WTC11 (cell line): ENCODE results near the gene TMEM108. TPM values are rescaled to one million over a fixed set of nuclear protein-coding genes. Genes with fewer than 3 reads are reported as not detected.

Experiments used
- ATAC-seq: fragments of 200-7000 bp; cut with Tn5 transposase; 2 replicates; pipeline ENCODE4 v1.10.0; 2021; ENCODE audit warnings: mild to moderate bottlenecking, moderate library complexity
- CTCF ChIA-PET: fragments of 300-600 bp; sonication (Branson Sonifier 250); formaldehyde crosslinking; loops from one replicate; lab custom pipeline; 2021; ENCODE audit warnings: antibody characterized with exemption; lab: Charles Lee
- POLR2A ChIA-PET: fragments of 350-600 bp; sonication (Branson Sonifier 250); formaldehyde crosslinking; loops from one replicate; lab custom pipeline; 2021; ENCODE audit warnings: antibody characterized with exemption; lab: Charles Lee
- DNase-seq: peaks from one replicate; pipeline ENCODE4 v3.0.0; 2021; ENCODE audit warnings: low spot score
- H3K27ac Mint-ChIP-seq: 2 replicates; pipeline ENCODE4 v1.8.0; 2021; ENCODE audit warnings: mixed read lengths
- H3K27me3 Mint-ChIP-seq: 2 replicates; pipeline ENCODE4 v1.8.0; 2021; ENCODE audit warnings: low read depth, mild to moderate bottlenecking, moderate library complexity, mixed read lengths
- H3K36me3 Mint-ChIP-seq: 2 replicates; pipeline ENCODE4 v1.8.0; 2021; ENCODE audit warnings: mixed read lengths
- H3K4me1 Mint-ChIP-seq: 2 replicates; pipeline ENCODE4 v1.8.0; 2022; ENCODE audit warnings: mixed read lengths
- H3K4me3 Mint-ChIP-seq: 2 replicates; pipeline ENCODE4 v1.8.0; 2021; ENCODE audit warnings: mild to moderate bottlenecking, moderate library complexity, mixed read lengths
- H3K9me3 Mint-ChIP-seq: 2 replicates; pipeline ENCODE4 v1.8.0; 2021; ENCODE audit warnings: mixed read lengths
- ELF4 ChIP-seq: sonication (generic); formaldehyde crosslinking; IDR thresholded peaks from 2 replicates; pipeline ENCODE4 v1.8.1; 2022; ENCODE audit warnings: low read depth, mild to moderate bottlenecking, moderate library complexity, missing genetic modification reagents
- ETV6 ChIP-seq: sonication (generic); formaldehyde crosslinking; IDR thresholded peaks from 2 replicates; pipeline ENCODE4 v1.8.1; 2022; ENCODE audit warnings: mild to moderate bottlenecking, missing genetic modification reagents
- FOXP1 ChIP-seq: sonication (generic); formaldehyde crosslinking; IDR thresholded peaks from 2 replicates; pipeline ENCODE4 v1.8.0; 2022; ENCODE audit warnings: missing genetic modification reagents, mild to moderate bottlenecking, moderate library complexity, borderline replicate concordance
- IRF2 ChIP-seq: sonication (generic); formaldehyde crosslinking; IDR thresholded peaks from 2 replicates; pipeline ENCODE4 v1.8.0; 2022; ENCODE audit warnings: low read depth, missing genetic modification reagents, borderline replicate concordance
- NR3C1 ChIP-seq: sonication (generic); formaldehyde crosslinking; conservative IDR thresholded peaks from 2 replicates; pipeline ENCODE4 v1.8.1; 2023; ENCODE audit warnings: low read depth, mild to moderate bottlenecking, missing genetic modification reagents
- OVOL2 ChIP-seq: fragments of 250-450 bp; sonication (Bioruptor Pico); IDR thresholded peaks from 2 replicates; pipeline ENCODE4 v1.9.0; 2021; ENCODE audit warnings: mild to moderate bottlenecking, borderline replicate concordance
- RELA ChIP-seq: sonication (generic); formaldehyde crosslinking; IDR thresholded peaks from 2 replicates; pipeline ENCODE4 v1.8.1; 2022; ENCODE audit warnings: missing genetic modification reagents, mild to moderate bottlenecking, borderline replicate concordance
- RORB ChIP-seq: fragments of 250-450 bp; sonication (Bioruptor Pico); IDR thresholded peaks from 2 replicates; pipeline ENCODE4 v1.9.0; 2021; ENCODE audit warnings: mild to moderate bottlenecking
- SOX15 ChIP-seq: fragments of 250-450 bp; sonication (Bioruptor Pico); IDR thresholded peaks from 2 replicates; pipeline ENCODE4 v1.9.0; 2021; ENCODE audit warnings: mild to moderate bottlenecking
- ZNF138 ChIP-seq: sonication (generic); formaldehyde crosslinking; conservative IDR thresholded peaks from 2 replicates; pipeline ENCODE4 v1.8.1; 2022; ENCODE audit warnings: mild to moderate bottlenecking, moderate library complexity, missing genetic modification reagents
- ZNF232 ChIP-seq: sonication (generic); formaldehyde crosslinking; IDR thresholded peaks from 2 replicates; pipeline ENCODE4 v1.8.0; 2022; ENCODE audit warnings: mild to moderate bottlenecking, missing genetic modification reagents
- ZNF281 ChIP-seq: sonication (generic); formaldehyde crosslinking; IDR thresholded peaks from 2 replicates; pipeline ENCODE4 v1.8.0; 2023; ENCODE audit warnings: mild to moderate bottlenecking, missing genetic modification reagents
- ZNF512 ChIP-seq: sonication (generic); formaldehyde crosslinking; IDR thresholded peaks from 2 replicates; pipeline ENCODE4 v1.8.1; 2022; ENCODE audit warnings: missing genetic modification reagents, borderline replicate concordance
- total RNA-seq: library from RNA; stranded (reverse); gene quantifications from 3 replicates; pipeline ENCODE4 v1.2.3, GENCODE V29; 2021
- TF ChIP-seq, protein P1 (sequence below): sonication (generic); formaldehyde crosslinking; IDR thresholded peaks from 2 replicates; pipeline ENCODE4 v1.8.0; 2023; ENCODE audit warnings: missing genetic modification reagents, mild to moderate bottlenecking, borderline replicate concordance
- TF ChIP-seq, protein P2 (sequence below): sonication (generic); formaldehyde crosslinking; conservative IDR thresholded peaks from 2 replicates; pipeline ENCODE4 v1.8.1; 2023; ENCODE audit warnings: mild to moderate bottlenecking, low read depth, missing genetic modification reagents, moderate library complexity
- TF ChIP-seq, protein P3 (sequence below): sonication (generic); formaldehyde crosslinking; IDR thresholded peaks from 2 replicates; pipeline ENCODE4 v1.8.1; 2023; ENCODE audit warnings: mild to moderate bottlenecking, missing genetic modification reagents, borderline replicate concordance
- TF ChIP-seq, protein P4 (sequence below): fragments of 250-450 bp; sonication (Bioruptor Pico); IDR thresholded peaks from 2 replicates; pipeline ENCODE4 v1.9.0; 2021; ENCODE audit warnings: mild to moderate bottlenecking, borderline replicate concordance

Gene TMEM108
- total RNA-seq, 1 experiment from 2014 or later: 14.7 TPM

- H3K27ac Mint-ChIP-seq: no peak overlapping the region
- H3K4me3 Mint-ChIP-seq: no peak overlapping the region
- no peak for DNase-seq
- H3K27me3 Mint-ChIP-seq: no peaks in the 10 kb centered on the region
- no peak for TF ChIP-seq RORB
- TF ChIP-seq, protein P1, sequence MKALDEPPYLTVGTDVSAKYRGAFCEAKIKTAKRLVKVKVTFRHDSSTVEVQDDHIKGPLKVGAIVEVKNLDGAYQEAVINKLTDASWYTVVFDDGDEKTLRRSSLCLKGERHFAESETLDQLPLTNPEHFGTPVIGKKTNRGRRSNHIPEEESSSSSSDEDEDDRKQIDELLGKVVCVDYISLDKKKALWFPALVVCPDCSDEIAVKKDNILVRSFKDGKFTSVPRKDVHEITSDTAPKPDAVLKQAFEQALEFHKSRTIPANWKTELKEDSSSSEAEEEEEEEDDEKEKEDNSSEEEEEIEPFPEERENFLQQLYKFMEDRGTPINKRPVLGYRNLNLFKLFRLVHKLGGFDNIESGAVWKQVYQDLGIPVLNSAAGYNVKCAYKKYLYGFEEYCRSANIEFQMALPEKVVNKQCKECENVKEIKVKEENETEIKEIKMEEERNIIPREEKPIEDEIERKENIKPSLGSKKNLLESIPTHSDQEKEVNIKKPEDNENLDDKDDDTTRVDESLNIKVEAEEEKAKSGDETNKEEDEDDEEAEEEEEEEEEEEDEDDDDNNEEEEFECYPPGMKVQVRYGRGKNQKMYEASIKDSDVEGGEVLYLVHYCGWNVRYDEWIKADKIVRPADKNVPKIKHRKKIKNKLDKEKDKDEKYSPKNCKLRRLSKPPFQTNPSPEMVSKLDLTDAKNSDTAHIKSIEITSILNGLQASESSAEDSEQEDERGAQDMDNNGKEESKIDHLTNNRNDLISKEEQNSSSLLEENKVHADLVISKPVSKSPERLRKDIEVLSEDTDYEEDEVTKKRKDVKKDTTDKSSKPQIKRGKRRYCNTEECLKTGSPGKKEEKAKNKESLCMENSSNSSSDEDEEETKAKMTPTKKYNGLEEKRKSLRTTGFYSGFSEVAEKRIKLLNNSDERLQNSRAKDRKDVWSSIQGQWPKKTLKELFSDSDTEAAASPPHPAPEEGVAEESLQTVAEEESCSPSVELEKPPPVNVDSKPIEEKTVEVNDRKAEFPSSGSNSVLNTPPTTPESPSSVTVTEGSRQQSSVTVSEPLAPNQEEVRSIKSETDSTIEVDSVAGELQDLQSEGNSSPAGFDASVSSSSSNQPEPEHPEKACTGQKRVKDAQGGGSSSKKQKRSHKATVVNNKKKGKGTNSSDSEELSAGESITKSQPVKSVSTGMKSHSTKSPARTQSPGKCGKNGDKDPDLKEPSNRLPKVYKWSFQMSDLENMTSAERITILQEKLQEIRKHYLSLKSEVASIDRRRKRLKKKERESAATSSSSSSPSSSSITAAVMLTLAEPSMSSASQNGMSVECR (CRISPR knock-in tag): no peak
- no peak for TF ChIP-seq ZNF512 (CRISPR knock-in tag)
- no peak for TF ChIP-seq IRF2
- TF ChIP-seq, protein P2, sequence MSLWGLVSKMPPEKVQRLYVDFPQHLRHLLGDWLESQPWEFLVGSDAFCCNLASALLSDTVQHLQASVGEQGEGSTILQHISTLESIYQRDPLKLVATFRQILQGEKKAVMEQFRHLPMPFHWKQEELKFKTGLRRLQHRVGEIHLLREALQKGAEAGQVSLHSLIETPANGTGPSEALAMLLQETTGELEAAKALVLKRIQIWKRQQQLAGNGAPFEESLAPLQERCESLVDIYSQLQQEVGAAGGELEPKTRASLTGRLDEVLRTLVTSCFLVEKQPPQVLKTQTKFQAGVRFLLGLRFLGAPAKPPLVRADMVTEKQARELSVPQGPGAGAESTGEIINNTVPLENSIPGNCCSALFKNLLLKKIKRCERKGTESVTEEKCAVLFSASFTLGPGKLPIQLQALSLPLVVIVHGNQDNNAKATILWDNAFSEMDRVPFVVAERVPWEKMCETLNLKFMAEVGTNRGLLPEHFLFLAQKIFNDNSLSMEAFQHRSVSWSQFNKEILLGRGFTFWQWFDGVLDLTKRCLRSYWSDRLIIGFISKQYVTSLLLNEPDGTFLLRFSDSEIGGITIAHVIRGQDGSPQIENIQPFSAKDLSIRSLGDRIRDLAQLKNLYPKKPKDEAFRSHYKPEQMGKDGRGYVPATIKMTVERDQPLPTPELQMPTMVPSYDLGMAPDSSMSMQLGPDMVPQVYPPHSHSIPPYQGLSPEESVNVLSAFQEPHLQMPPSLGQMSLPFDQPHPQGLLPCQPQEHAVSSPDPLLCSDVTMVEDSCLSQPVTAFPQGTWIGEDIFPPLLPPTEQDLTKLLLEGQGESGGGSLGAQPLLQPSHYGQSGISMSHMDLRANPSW (CRISPR knock-in tag): no peak
- no peak for TF ChIP-seq OVOL2 (CRISPR knock-in tag)
- no peak for TF ChIP-seq SOX15
- TF ChIP-seq, protein P3, sequence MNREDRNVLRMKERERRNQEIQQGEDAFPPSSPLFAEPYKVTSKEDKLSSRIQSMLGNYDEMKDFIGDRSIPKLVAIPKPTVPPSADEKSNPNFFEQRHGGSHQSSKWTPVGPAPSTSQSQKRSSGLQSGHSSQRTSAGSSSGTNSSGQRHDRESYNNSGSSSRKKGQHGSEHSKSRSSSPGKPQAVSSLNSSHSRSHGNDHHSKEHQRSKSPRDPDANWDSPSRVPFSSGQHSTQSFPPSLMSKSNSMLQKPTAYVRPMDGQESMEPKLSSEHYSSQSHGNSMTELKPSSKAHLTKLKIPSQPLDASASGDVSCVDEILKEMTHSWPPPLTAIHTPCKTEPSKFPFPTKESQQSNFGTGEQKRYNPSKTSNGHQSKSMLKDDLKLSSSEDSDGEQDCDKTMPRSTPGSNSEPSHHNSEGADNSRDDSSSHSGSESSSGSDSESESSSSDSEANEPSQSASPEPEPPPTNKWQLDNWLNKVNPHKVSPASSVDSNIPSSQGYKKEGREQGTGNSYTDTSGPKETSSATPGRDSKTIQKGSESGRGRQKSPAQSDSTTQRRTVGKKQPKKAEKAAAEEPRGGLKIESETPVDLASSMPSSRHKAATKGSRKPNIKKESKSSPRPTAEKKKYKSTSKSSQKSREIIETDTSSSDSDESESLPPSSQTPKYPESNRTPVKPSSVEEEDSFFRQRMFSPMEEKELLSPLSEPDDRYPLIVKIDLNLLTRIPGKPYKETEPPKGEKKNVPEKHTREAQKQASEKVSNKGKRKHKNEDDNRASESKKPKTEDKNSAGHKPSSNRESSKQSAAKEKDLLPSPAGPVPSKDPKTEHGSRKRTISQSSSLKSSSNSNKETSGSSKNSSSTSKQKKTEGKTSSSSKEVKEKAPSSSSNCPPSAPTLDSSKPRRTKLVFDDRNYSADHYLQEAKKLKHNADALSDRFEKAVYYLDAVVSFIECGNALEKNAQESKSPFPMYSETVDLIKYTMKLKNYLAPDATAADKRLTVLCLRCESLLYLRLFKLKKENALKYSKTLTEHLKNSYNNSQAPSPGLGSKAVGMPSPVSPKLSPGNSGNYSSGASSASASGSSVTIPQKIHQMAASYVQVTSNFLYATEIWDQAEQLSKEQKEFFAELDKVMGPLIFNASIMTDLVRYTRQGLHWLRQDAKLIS: no peak
- TF ChIP-seq ZNF138 (CRISPR knock-in tag): no peak
- no peak for TF ChIP-seq FOXP1 (CRISPR knock-in tag)
- TF ChIP-seq NR3C1 (CRISPR knock-in tag): no peak
- no peak for TF ChIP-seq ZNF281 (CRISPR knock-in tag)
- TF ChIP-seq, protein P4, sequence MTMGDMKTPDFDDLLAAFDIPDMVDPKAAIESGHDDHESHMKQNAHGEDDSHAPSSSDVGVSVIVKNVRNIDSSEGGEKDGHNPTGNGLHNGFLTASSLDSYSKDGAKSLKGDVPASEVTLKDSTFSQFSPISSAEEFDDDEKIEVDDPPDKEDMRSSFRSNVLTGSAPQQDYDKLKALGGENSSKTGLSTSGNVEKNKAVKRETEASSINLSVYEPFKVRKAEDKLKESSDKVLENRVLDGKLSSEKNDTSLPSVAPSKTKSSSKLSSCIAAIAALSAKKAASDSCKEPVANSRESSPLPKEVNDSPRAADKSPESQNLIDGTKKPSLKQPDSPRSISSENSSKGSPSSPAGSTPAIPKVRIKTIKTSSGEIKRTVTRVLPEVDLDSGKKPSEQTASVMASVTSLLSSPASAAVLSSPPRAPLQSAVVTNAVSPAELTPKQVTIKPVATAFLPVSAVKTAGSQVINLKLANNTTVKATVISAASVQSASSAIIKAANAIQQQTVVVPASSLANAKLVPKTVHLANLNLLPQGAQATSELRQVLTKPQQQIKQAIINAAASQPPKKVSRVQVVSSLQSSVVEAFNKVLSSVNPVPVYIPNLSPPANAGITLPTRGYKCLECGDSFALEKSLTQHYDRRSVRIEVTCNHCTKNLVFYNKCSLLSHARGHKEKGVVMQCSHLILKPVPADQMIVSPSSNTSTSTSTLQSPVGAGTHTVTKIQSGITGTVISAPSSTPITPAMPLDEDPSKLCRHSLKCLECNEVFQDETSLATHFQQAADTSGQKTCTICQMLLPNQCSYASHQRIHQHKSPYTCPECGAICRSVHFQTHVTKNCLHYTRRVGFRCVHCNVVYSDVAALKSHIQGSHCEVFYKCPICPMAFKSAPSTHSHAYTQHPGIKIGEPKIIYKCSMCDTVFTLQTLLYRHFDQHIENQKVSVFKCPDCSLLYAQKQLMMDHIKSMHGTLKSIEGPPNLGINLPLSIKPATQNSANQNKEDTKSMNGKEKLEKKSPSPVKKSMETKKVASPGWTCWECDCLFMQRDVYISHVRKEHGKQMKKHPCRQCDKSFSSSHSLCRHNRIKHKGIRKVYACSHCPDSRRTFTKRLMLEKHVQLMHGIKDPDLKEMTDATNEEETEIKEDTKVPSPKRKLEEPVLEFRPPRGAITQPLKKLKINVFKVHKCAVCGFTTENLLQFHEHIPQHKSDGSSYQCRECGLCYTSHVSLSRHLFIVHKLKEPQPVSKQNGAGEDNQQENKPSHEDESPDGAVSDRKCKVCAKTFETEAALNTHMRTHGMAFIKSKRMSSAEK: no peak
- TF ChIP-seq ZNF232 (CRISPR knock-in tag): no peak
- TF ChIP-seq ELF4 (CRISPR knock-in tag): no peak
- no peak for TF ChIP-seq RELA (CRISPR knock-in tag)
- no peak for TF ChIP-seq ETV6 (CRISPR knock-in tag)
- no peaks in the 10 kb centered on the region for H3K36me3 Mint-ChIP-seq
- H3K9me3 Mint-ChIP-seq: peaks cover 14% of the 10 kb centered on the region; the same call in 1 of the 2 replicates
- CTCF ChIA-PET: no interaction called here
- no peak for ATAC-seq
- H3K4me1 Mint-ChIP-seq: no peaks in the 10 kb centered on the region; the same call in none of the 2 replicates
- POLR2A ChIA-PET: no interaction called here
Observed at GRCh38 chr3:133246773-133247172, 208.6 kb downstream of the TMEM108 start.
